ENCODE measurements around the gene GALNT6. TPM values are rescaled to one million over a fixed set of nuclear protein-coding genes. Genes with fewer than 3 reads are reported as not detected.

Gene GALNT6
- total and polyA plus RNA-seq, 3 donors from 2014 or later = 1.7 to 2.8 (median 2.8) TPM

DNA sequence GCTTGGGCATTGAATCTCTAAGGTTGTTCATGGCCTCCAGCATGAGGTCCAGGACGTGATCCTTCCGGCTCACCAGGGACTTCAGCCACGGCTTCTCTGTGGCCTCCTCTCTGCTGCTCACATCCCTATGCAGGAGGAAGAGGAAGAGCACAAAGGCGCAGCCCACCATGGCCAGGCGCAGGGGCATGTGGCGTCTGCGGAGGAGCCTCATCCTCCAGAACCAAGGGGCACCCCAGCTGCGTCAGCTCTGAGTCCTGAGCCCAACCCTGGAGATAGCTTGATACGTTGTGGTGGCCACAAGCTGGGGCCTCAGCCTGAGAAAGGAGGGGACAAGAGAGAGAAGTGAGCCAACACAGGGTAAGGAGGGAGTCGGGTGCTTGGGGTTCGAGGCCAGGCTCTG, 11.6 kb downstream of the GALNT6 start:
- no peak for TF ChIP-seq POLR2A (IDR thresholded peaks at IDR 0.05)
- TF ChIP-seq, protein P1, sequence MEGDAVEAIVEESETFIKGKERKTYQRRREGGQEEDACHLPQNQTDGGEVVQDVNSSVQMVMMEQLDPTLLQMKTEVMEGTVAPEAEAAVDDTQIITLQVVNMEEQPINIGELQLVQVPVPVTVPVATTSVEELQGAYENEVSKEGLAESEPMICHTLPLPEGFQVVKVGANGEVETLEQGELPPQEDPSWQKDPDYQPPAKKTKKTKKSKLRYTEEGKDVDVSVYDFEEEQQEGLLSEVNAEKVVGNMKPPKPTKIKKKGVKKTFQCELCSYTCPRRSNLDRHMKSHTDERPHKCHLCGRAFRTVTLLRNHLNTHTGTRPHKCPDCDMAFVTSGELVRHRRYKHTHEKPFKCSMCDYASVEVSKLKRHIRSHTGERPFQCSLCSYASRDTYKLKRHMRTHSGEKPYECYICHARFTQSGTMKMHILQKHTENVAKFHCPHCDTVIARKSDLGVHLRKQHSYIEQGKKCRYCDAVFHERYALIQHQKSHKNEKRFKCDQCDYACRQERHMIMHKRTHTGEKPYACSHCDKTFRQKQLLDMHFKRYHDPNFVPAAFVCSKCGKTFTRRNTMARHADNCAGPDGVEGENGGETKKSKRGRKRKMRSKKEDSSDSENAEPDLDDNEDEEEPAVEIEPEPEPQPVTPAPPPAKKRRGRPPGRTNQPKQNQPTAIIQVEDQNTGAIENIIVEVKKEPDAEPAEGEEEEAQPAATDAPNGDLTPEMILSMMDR (IDR thresholded peaks at IDR 0.05) = no peak
- Histone ChIP-seq H3K9me3 (no peaks in the 10 kb centered on the region), H3K36me3 (ENCODE audit: low read depth, missing control alignments) (no peaks in the 10 kb centered on the region), H3K4me1 (no peaks in the 10 kb centered on the region), H3K27me3 (no peaks in the 10 kb centered on the region), H3K4me3 (no peak overlapping the region), H3K27ac (no peak overlapping the region)
- intact Hi-C loops (cut with DNase I; ENCODE audit: low total_unique reads) = no loop called here
- DNase-seq = no peak
- WGBS, 2 donors = 89 to 98% methylated on average over 10 to 11 of the region's 11 CpGs

DNA sequence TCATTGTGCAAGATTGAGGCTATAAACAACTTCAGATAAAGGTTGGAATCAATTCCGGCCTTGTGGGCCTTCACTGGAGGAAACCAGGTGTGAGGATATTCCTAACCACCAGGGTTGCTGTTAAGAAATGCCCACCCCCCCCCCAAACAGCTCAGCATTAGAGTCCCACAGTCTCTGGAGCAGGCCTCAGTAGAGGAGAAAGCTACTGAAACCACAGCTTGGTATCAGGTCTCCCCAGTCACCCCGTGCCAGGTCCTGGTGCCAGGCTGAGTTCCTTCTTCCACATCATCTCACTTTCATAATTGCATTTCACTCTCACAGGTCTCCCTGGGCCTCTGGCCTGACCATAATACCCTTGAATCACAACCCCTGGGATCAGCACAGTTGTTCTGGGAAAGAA, 12.5 kb downstream of the GALNT6 start:
- DNase-seq = no peak
- intact Hi-C loops (cut with DNase I; ENCODE audit: low total_unique reads) = no loop called here
- TF ChIP-seq POLR2A (IDR thresholded peaks at IDR 0.05) = no peak
- TF ChIP-seq, protein P1 (IDR thresholded peaks at IDR 0.05) = no peak
- 97 to 100% methylated on average over 2 of the region's 2 CpGs for WGBS, 2 donors
- no peaks in the 10 kb centered on the region for H3K9me3 ChIP-seq
- no peaks in the 10 kb centered on the region for H3K4me1 ChIP-seq
- no peak overlapping the region for H3K4me3 ChIP-seq
- H3K27ac ChIP-seq = no peak overlapping the region
- no peaks in the 10 kb centered on the region for H3K27me3 ChIP-seq
- H3K36me3 ChIP-seq (ENCODE audit: low read depth, missing control alignments) = no peaks in the 10 kb centered on the region

DNA sequence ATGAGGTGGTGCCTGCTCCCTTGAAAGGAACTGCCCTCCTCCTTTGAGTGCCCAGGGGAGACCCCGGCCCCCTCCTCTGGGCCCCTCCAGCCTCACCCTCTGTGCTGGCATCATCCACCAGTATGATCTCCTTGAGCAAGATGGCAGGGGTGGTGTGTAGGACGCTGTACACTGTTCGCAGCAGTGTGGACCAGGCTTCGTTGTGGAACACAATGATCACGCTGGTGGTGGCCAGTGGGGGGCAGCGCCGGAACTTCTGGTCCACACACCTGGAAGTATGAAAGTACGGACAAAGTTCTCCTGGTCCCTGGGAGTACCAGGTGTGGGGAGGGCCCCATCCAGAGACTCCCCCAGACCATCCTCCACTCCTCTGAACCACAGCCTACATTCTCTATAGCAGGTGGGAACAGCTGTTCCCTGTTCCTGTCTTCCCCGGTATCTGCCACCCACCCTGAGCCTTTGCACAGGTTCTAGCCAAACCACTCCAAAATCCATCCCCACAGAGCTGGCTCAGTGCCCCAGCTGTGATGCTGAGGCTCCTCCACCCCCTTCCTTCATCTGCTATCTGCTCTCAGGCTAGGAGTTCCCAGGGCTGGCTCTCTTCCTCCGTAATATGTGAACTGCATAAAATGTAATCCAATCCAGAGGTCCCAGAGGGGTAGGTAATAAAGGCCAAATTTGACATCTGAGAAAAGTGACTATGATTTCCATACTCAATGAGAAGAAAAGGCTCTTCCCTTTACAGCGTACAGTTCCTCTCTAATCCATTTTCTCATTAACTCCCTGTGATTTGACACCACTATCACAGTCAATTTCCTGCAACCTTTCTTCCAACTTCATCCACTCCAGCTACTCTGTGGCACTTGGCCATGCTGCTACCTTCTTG, 13.9 kb downstream of the GALNT6 start:
- DNase-seq = no peak
- H3K9me3 ChIP-seq = no peaks in the 10 kb centered on the region
- no peaks in the 10 kb centered on the region for H3K36me3 ChIP-seq (ENCODE audit: low read depth, missing control alignments)
- no peaks in the 10 kb centered on the region for H3K4me1 ChIP-seq
- TF ChIP-seq, protein P1 (IDR thresholded peaks at IDR 0.05) = no peak
- TF ChIP-seq POLR2A (IDR thresholded peaks at IDR 0.05) = no peak
- H3K27ac ChIP-seq = no peak overlapping the region
- 74 to 75% methylated on average over 11 of the region's 11 CpGs for WGBS, 2 donors
- H3K4me3 ChIP-seq = no peak overlapping the region
- no peaks in the 10 kb centered on the region for H3K27me3 ChIP-seq
- intact Hi-C loops (cut with DNase I; ENCODE audit: low total_unique reads) = no loop called here

DNA sequence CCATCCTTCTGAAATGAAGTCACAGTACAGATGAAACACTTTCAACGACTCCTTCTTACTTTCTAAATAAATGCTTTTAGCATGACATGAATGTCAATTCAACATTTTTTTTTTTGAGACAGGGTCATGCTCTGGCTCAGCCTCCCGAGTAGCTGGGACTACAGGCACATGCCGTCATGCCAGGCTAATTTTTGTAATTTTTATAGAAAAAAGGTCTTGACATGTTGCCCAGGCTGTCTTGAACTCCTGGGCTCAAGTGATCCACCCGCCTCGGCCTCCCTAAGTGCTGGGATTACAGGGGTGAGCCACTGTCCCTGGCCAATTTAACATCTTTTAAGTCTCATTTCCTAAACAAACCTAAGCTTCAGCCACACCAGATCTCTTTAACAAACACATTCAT, 16.4 kb downstream of the GALNT6 start:
- WGBS, 2 donors = 87 to 90% methylated on average over 5 of the region's 5 CpGs
- intact Hi-C loops (cut with DNase I; ENCODE audit: low total_unique reads) = no loop called here

More for the DNA sequence above, 16.4 kb downstream of the GALNT6 start:
- Histone ChIP-seq H3K4me1 (peaks cover 9% of the 10 kb centered on the region), H3K9me3 (no peaks in the 10 kb centered on the region), H3K27me3 (no peaks in the 10 kb centered on the region), H3K36me3 (ENCODE audit: low read depth, missing control alignments) (no peaks in the 10 kb centered on the region), H3K4me3 (no peak overlapping the region), H3K27ac (no peak overlapping the region)
- TF ChIP-seq, protein P1 (IDR thresholded peaks at IDR 0.05) = no peak
- no peak for DNase-seq

Data from testis (tissue), 3 donors.